CD14-positive monocyte (primary cell): Measurements from ENCODE around the gene WNT7A. TPM values are rescaled to one million over a fixed set of nuclear protein-coding genes. Genes with fewer than 3 reads are reported as not detected.
A peak's percentile ranks its signal among the peaks of the same experiment; 100 is the strongest.

Source experiments
- DNase-seq, 3 donors: peaks; one replicate each; pipeline ENCODE4 v3.0.0-alpha.2; 2011 to 2022
- H2AFZ ChIP-seq: 2 replicates; pipeline ENCODE4 v1.6.0; 2012; ENCODE audit warnings: mild to moderate bottlenecking, low read depth, low read length, inconsistent platforms; ENCODE audit not compliant: insufficient read depth, poor library complexity, severe bottlenecking
- H3K27ac ChIP-seq, 2 donors: 1 replicate in 1 of 2; 2 replicates in 1 of 2; pipeline ENCODE4 v1.5.1; 2012 to 2013; ENCODE audit warnings: low read length in 2 of 2, control low read depth in 1 of 2, inconsistent platforms in 1 of 2, low read depth in 1 of 2, mild to moderate bottlenecking in 1 of 2
- H3K27me3 ChIP-seq, 2 donors: one replicate each; pipeline versions ENCODE4 v1.6.0 to v1.6.1; 2011 to 2013; ENCODE audit warnings: low read length in 2 of 2; ENCODE audit not compliant: control insufficient read depth in 2 of 2, insufficient read depth in 2 of 2
- H3K36me3 ChIP-seq, 2 donors: replicated peaks in 1 of 2; 1 replicate in 1 of 2; 2 replicates in 1 of 2; pipeline versions ENCODE4 v1.5.1 to v1.6.1; 2012 to 2013; ENCODE audit warnings: low read length in 2 of 2, control low read depth in 1 of 2, inconsistent platforms in 1 of 2, mild to moderate bottlenecking in 1 of 2; ENCODE audit not compliant: insufficient read depth in 2 of 2, control insufficient read depth in 1 of 2
- H3K4me1 ChIP-seq, 2 donors: 1 replicate in 1 of 2; 2 replicates in 1 of 2; pipeline versions ENCODE4 v1.5.1 to v1.6.1; 2012 to 2013; ENCODE audit warnings: low read length in 2 of 2, control low read depth in 1 of 2, inconsistent platforms in 1 of 2, mild to moderate bottlenecking in 1 of 2, moderate library complexity in 1 of 2; ENCODE audit not compliant: insufficient read depth in 2 of 2, control insufficient read depth in 1 of 2
- H3K4me2 ChIP-seq: replicated peaks from 2 replicates; pipeline ENCODE3; 2012; ENCODE audit warnings: low read length, moderate library complexity, mild to moderate bottlenecking; ENCODE audit not compliant: poor library complexity, severe bottlenecking; ENCODE audit errors: extremely low read depth
- H3K4me3 ChIP-seq, 3 experiments: fragments of 200-600 bp in 1 of 3; sonication (generic) in 1 of 3; replicated peaks in 1 of 3; 1 replicate in 2 of 3; 2 replicates in 1 of 3; pipeline ENCODE4 v1.5.1; 2011 to 2013; ENCODE audit warnings: low read length in 3 of 3, mild to moderate bottlenecking in 3 of 3, control low read depth in 2 of 3, low read depth in 2 of 3, inconsistent platforms in 1 of 3, moderate library complexity in 1 of 3
- H3K79me2 ChIP-seq: 2 replicates; pipeline ENCODE4 v1.6.0; 2012; ENCODE audit warnings: mild to moderate bottlenecking, control low read depth, inconsistent platforms, low read length, moderate library complexity; ENCODE audit not compliant: insufficient read depth
- H3K9ac ChIP-seq: 2 replicates; pipeline ENCODE4 v1.6.0; 2017; ENCODE audit warnings: low read length, mild to moderate bottlenecking; ENCODE audit not compliant: insufficient read depth, poor library complexity, severe bottlenecking
- H3K9me3 ChIP-seq, 2 donors: replicated peaks in 1 of 2; 1 replicate in 1 of 2; 2 replicates in 1 of 2; pipeline versions ENCODE4 v1.5.1 to v1.6.1; 2012 to 2013; ENCODE audit warnings: low read length in 2 of 2, control low read depth in 1 of 2; ENCODE audit not compliant: control insufficient read depth in 1 of 2, insufficient read depth in 1 of 2
- H4K20me1 ChIP-seq: 2 replicates; pipeline ENCODE4 v1.6.0; 2012; ENCODE audit warnings: mild to moderate bottlenecking, low read length, control low read depth, moderate library complexity; ENCODE audit not compliant: insufficient read depth
- H3K27ac Mint-ChIP-seq, 7 donors: one replicate each; pipeline ENCODE4 v1.8.0; 2020; ENCODE audit warnings: mild to moderate bottlenecking in 7 of 7, mixed read lengths in 7 of 7, moderate library complexity in 6 of 7, inconsistent platforms in 2 of 7
- H3K27me3 Mint-ChIP-seq, 3 donors: one replicate each; pipeline ENCODE4 v1.8.0; 2021 to 2022; ENCODE audit warnings: low read depth in 3 of 3, mild to moderate bottlenecking in 3 of 3, mixed read lengths in 3 of 3, moderate library complexity in 3 of 3, inconsistent platforms in 1 of 3
- H3K36me3 Mint-ChIP-seq, 2 donors: one replicate each; pipeline ENCODE4 v1.8.0; 2020; ENCODE audit warnings: mixed read lengths in 2 of 2, inconsistent platforms in 1 of 2, mild to moderate bottlenecking in 1 of 2
- H3K4me1 Mint-ChIP-seq: one replicate; pipeline ENCODE4 v1.8.0; 2020; ENCODE audit warnings: mild to moderate bottlenecking, mixed read lengths
- H3K4me3 Mint-ChIP-seq, 2 donors: one replicate each; pipeline ENCODE4 v1.8.0; 2020; ENCODE audit warnings: mild to moderate bottlenecking in 2 of 2, mixed read lengths in 2 of 2, moderate library complexity in 1 of 2
- H3K9me3 Mint-ChIP-seq, 7 donors: one replicate each; pipeline ENCODE4 v1.8.0; 2020 to 2022; ENCODE audit warnings: mixed read lengths in 7 of 7, mild to moderate bottlenecking in 6 of 7, moderate library complexity in 6 of 7, inconsistent platforms in 2 of 7
- CTCF ChIP-seq: fragments of 200-600 bp; IDR thresholded peaks from one replicate; pipeline ENCODE4 v1.8.0; 2022; ENCODE audit warnings: antibody characterized with exemption, mild to moderate bottlenecking
- WGBS: methylation state at CpG from one replicate; pipeline ENCODE4 v1.1.5; 2013; ENCODE audit warnings: missing lambda C conversion rate; ENCODE audit not compliant: insufficient coverage; 5-methylcytosine and 5-hydroxymethylcytosine counted together
- intact Hi-C, 2 donors: fragments of 100-400 bp; cut with micrococcal nuclease; formaldehyde crosslinking; loops; one replicate each; pipeline versions ENCODE4 v1.15.0 to v1.15.1; 2023
- polyA plus RNA-seq, 3 donors: library from polyadenylated mRNA; depleted of rRNA in 1 of 3; unstranded in 2 of 3; stranded (reverse) in 1 of 3; fragments of 300-500 nt in 2 of 3; fragments of >200 nt in 1 of 3; fragmentation: Illumina TruSeq in 2 of 3; gene quantifications; 1 replicate in 2 of 3; 2 replicates in 1 of 3; pipeline ENCODE4 v1.2.3, GENCODE V29; 2012 to 2021

WNT7A gene
- polyA plus RNA-seq, 3 donors = not detected

- DNase-seq = no peak
- no peak overlapping the region for H3K27ac Mint-ChIP-seq
- WGBS = 97% methylated on average over 9 of the region's 9 CpGs
These were observed 44.6 kb downstream of the WNT7A start for GRCh38 chr3:13835246-13835645.

GRCh38 chr3:13834258-13835035 lies 45.4 kb downstream of the WNT7A start:
- no peak overlapping the region for H3K4me3 Mint-ChIP-seq
- H3K27me3 ChIP-seq = no peaks in the 10 kb centered on the region
- H3K9me3 Mint-ChIP-seq = peaks cover 3 to 8% (median 4%) of the 10 kb centered on the region in 7 donors
- H3K79me2 ChIP-seq = no peaks in the 10 kb centered on the region
- peaks cover 8 to 16% (median 9%) of the 10 kb centered on the region in 3 donors for H3K27me3 Mint-ChIP-seq
- H2AFZ ChIP-seq = no peak overlapping the region
- H3K4me2 ChIP-seq = no peak overlapping the region
- WGBS = 93% methylated on average over 14 of the region's 14 CpGs
- no peak for DNase-seq
- peak overlapping the region in 1 of 7 donors; percentile 57 for H3K27ac Mint-ChIP-seq
- no peaks in the 10 kb centered on the region for H3K36me3 ChIP-seq
- H3K36me3 Mint-ChIP-seq = no peaks in the 10 kb centered on the region
- H3K9me3 ChIP-seq = peaks cover 0 to 6% of the 10 kb centered on the region in 2 donors
- no peaks in the 10 kb centered on the region for H4K20me1 ChIP-seq
- H3K4me1 ChIP-seq = no peaks in the 10 kb centered on the region
- no peak for TF ChIP-seq CTCF
- no peak overlapping the region for H3K4me3 ChIP-seq
- H3K27ac ChIP-seq = no peak overlapping the region
- no peak overlapping the region for H3K9ac ChIP-seq
- no peaks in the 10 kb centered on the region for H3K4me1 Mint-ChIP-seq
- intact Hi-C loops = no loop called here

More at GRCh38 chr3:13835246-13835645, 44.6 kb downstream of the WNT7A start:
- H3K4me2 ChIP-seq = no peak overlapping the region
- intact Hi-C loops = no loop called here
- Mint-ChIP-seq H3K27me3 (peaks cover 8 to 12% (median 9%) of the 10 kb centered on the region in 3 donors), H3K9me3 (peaks cover 3 to 8% (median 4%) of the 10 kb centered on the region in 7 donors), H3K36me3 (no peaks in the 10 kb centered on the region), H3K4me1 (no peaks in the 10 kb centered on the region), H3K4me3 (no peak overlapping the region)
- no peak overlapping the region for H3K4me3 ChIP-seq
- no peak overlapping the region for H3K27ac ChIP-seq
- no peak for TF ChIP-seq CTCF
- H3K27me3 ChIP-seq = no peaks in the 10 kb centered on the region
- no peaks in the 10 kb centered on the region for H3K36me3 ChIP-seq
- no peaks in the 10 kb centered on the region for H3K79me2 ChIP-seq
- H3K4me1 ChIP-seq = no peaks in the 10 kb centered on the region
- peaks cover 0 to 6% of the 10 kb centered on the region in 2 donors for H3K9me3 ChIP-seq
- H3K9ac ChIP-seq = no peak overlapping the region
- no peaks in the 10 kb centered on the region for H4K20me1 ChIP-seq
- H2AFZ ChIP-seq = no peak overlapping the region
